GM23338 (cell line): ENCODE results near the gene NPM1. TPM values are rescaled to one million over a fixed set of nuclear protein-coding genes. Genes with fewer than 3 reads are reported as not detected.

Source experiments
- ATAC-seq: fragments of 200-7000 bp; cut with Tn5 transposase; 3 replicates; pipeline ENCODE4 v1.9.1; 2020
- DNase-seq: peaks from one replicate; pipeline ENCODE4 v3.0.0-alpha.2; 2015; ENCODE audit warnings: low spot score
- H2AFZ ChIP-seq: fragments of 200-600 bp; sonication (generic); 2 replicates; pipeline ENCODE4 v1.8.0; 2016; ENCODE audit warnings: antibody characterized with exemption, mild to moderate bottlenecking, moderate library complexity
- H3F3A ChIP-seq: fragments of 200-600 bp; sonication (generic); replicated peaks from 2 replicates; pipeline ENCODE4 v1.8.0; 2017; ENCODE audit warnings: antibody characterized with exemption, mixed run types, low read depth
- H3K27ac ChIP-seq: fragments of 200-600 bp; sonication (generic); 2 replicates; pipeline ENCODE4 v1.6.1; 2016; ENCODE audit warnings: low read depth
- H3K27me3 ChIP-seq: fragments of 200-600 bp; sonication (generic); 2 replicates; pipeline ENCODE4 v1.8.0; 2016; ENCODE audit warnings: mild to moderate bottlenecking, mixed run types, moderate library complexity; ENCODE audit not compliant: insufficient read depth
- H3K36me3 ChIP-seq: fragments of 200-600 bp; sonication (generic); 2 replicates; pipeline ENCODE4 v1.8.0; 2016; ENCODE audit warnings: mild to moderate bottlenecking; ENCODE audit not compliant: insufficient read depth
- H3K4me1 ChIP-seq: fragments of 200-600 bp; sonication (generic); 2 replicates; pipeline ENCODE4 v1.8.0; 2016; ENCODE audit warnings: mild to moderate bottlenecking, moderate library complexity; ENCODE audit not compliant: insufficient read depth
- H3K4me2 ChIP-seq: fragments of 200-600 bp; sonication (generic); 2 replicates; pipeline ENCODE4 v1.7.1; 2017; ENCODE audit warnings: mixed run types
- H3K4me3 ChIP-seq: fragments of 200-600 bp; sonication (generic); 2 replicates; pipeline ENCODE4 v1.6.1; 2016; ENCODE audit warnings: mixed run types
- H3K79me2 ChIP-seq: fragments of 200-600 bp; sonication (generic); replicated peaks from 2 replicates; pipeline ENCODE4 v1.8.0; 2017; ENCODE audit warnings: mild to moderate bottlenecking; ENCODE audit not compliant: insufficient read depth
- H3K9me2 ChIP-seq: fragments of 200-600 bp; sonication (generic); 2 replicates; pipeline ENCODE4 v1.8.0; 2017; ENCODE audit not compliant: insufficient read depth
- H4K20me1 ChIP-seq: fragments of 200-600 bp; sonication (generic); replicated peaks from 2 replicates; pipeline ENCODE4 v1.8.0; 2017; ENCODE audit warnings: mild to moderate bottlenecking; ENCODE audit not compliant: insufficient read depth
- H3K27ac Mint-ChIP-seq: 2 replicates; pipeline ENCODE4 v1.8.0; 2020; ENCODE audit warnings: inconsistent platforms, mild to moderate bottlenecking, moderate library complexity, mixed read lengths
- H3K27me3 Mint-ChIP-seq: 3 replicates; pipeline ENCODE4 v1.8.0; 2022; ENCODE audit warnings: low read depth, mild to moderate bottlenecking, moderate library complexity, mixed read lengths, inconsistent platforms; ENCODE audit not compliant: insufficient read depth, poor library complexity
- H3K36me3 Mint-ChIP-seq: 3 replicates; pipeline ENCODE4 v1.8.0; 2021; ENCODE audit warnings: low read depth, mild to moderate bottlenecking, inconsistent platforms, moderate library complexity, mixed read lengths
- H3K4me1 Mint-ChIP-seq: 3 replicates; pipeline ENCODE4 v1.8.0; 2020; ENCODE audit warnings: mild to moderate bottlenecking, inconsistent platforms, mixed read lengths
- H3K4me3 Mint-ChIP-seq: 3 replicates; pipeline ENCODE4 v1.8.0; 2021; ENCODE audit warnings: moderate library complexity, mild to moderate bottlenecking, inconsistent platforms, mixed read lengths
- H3K9me3 Mint-ChIP-seq: 3 replicates; pipeline ENCODE4 v1.8.0; 2020; ENCODE audit warnings: moderate library complexity, mild to moderate bottlenecking, inconsistent platforms, mixed read lengths
- CREB1 ChIP-seq: fragments of 250-450 bp; sonication (Bioruptor Pico); IDR thresholded peaks from 2 replicates; pipeline ENCODE4 v1.5.0; 2020; ENCODE audit warnings: low read depth, mild to moderate bottlenecking, moderate library complexity
- EZH2 ChIP-seq: fragments of 200-600 bp; sonication (generic); IDR thresholded peaks from one replicate; pipeline ENCODE4 v1.8.0; 2017; ENCODE audit warnings: antibody characterized with exemption, mild to moderate bottlenecking, low read depth; ENCODE audit not compliant: unreplicated experiment
- EZH2phosphoT487 ChIP-seq: fragments of 200-600 bp; sonication (generic); IDR thresholded peaks from one replicate; pipeline ENCODE4 v1.8.1; 2018; ENCODE audit warnings: antibody characterized with exemption; ENCODE audit not compliant: unreplicated experiment
- JUNB ChIP-seq: IDR thresholded peaks from one replicate; pipeline ENCODE4 v1.6.1; 2016; ENCODE audit warnings: antibody characterized with exemption; ENCODE audit not compliant: unreplicated experiment
- NANOG ChIP-seq: IDR thresholded peaks from 2 replicates; pipeline ENCODE4 v1.6.1; 2016; ENCODE audit warnings: antibody characterized with exemption, borderline replicate concordance
- POLR2AphosphoS5 ChIP-seq: IDR thresholded peaks from 2 replicates; pipeline ENCODE4 v1.6.1; 2016; ENCODE audit warnings: antibody characterized with exemption, low read depth
- STAT1 ChIP-seq: IDR thresholded peaks from one replicate; pipeline ENCODE4 v1.6.1; 2016; ENCODE audit warnings: antibody characterized with exemption; ENCODE audit not compliant: unreplicated experiment
- ZNF114 ChIP-seq: fragments of 250-450 bp; sonication (Bioruptor Pico); IDR thresholded peaks from 2 replicates; pipeline ENCODE4 v1.5.0; 2020; ENCODE audit warnings: mild to moderate bottlenecking, moderate library complexity
- ZNF331 ChIP-seq: fragments of 250-450 bp; sonication (Bioruptor Pico); IDR thresholded peaks from 2 replicates; pipeline ENCODE4 v1.5.0; 2020; ENCODE audit warnings: low read depth, mild to moderate bottlenecking, moderate library complexity
- polyA plus RNA-seq: library from polyadenylated mRNA; unstranded; fragments of >200 nt; fragmentation: Nextera tagmentation; extraction: Ambion mirVana; gene quantifications from 2 replicates; pipeline ENCODE4 v1.2.1, GENCODE V29; 2016
- total RNA-seq: library from RNA; depleted of rRNA; stranded (reverse); fragments of >200 nt; shearing (Covaris generic); gene quantifications from 2 replicates; pipeline ENCODE4 v1.2.3, GENCODE V29; 2014
- TF ChIP-seq, protein P1 (sequence below): fragments of 250-450 bp; sonication (Bioruptor Pico); IDR thresholded peaks from 2 replicates; pipeline ENCODE4 v1.5.0; 2020; ENCODE audit warnings: mild to moderate bottlenecking, moderate library complexity
- TF ChIP-seq, protein P2 (sequence below): IDR thresholded peaks from 2 replicates; pipeline ENCODE4 v1.6.1; 2016; ENCODE audit warnings: antibody characterized with exemption
- TF ChIP-seq, protein P3 (sequence below), 2 experiments: fragments of 200-600 bp in 1 of 2; sonication (generic) in 1 of 2; conservative IDR thresholded peaks; 2 replicates each; pipeline versions ENCODE4 v1.5.1 to v1.6.1; 2016 to 2017; ENCODE audit warnings: antibody characterized with exemption in 2 of 2, low read depth in 2 of 2, mild to moderate bottlenecking in 2 of 2, moderate library complexity in 1 of 2

NPM1 gene
- total and polyA plus RNA-seq, 2 experiments from 2014 or later: 3,739 to 5,242 TPM

GRCh38 chr5:171457208-171457981 lies 69.7 kb downstream of the NPM1 start:
- Mint-ChIP-seq H3K36me3 (no peaks in the 10 kb centered on the region), H3K27ac (no peak overlapping the region)
- no peak for DNase-seq

GRCh38 chr5:171459839-171460238 lies 72.2 kb downstream of the NPM1 start:
- Mint-ChIP-seq H3K27ac (no peak overlapping the region), H3K4me3 (no peak overlapping the region)
- TF ChIP-seq STAT1 (no peak), NANOG (no peak), EZH2 (no peak), EZH2phosphoT487 (no peak), JUNB (no peak), ZNF331 (CRISPR knock-in tag) (no peak), ZNF114 (CRISPR knock-in tag) (no peak)
- TF ChIP-seq, protein P1, sequence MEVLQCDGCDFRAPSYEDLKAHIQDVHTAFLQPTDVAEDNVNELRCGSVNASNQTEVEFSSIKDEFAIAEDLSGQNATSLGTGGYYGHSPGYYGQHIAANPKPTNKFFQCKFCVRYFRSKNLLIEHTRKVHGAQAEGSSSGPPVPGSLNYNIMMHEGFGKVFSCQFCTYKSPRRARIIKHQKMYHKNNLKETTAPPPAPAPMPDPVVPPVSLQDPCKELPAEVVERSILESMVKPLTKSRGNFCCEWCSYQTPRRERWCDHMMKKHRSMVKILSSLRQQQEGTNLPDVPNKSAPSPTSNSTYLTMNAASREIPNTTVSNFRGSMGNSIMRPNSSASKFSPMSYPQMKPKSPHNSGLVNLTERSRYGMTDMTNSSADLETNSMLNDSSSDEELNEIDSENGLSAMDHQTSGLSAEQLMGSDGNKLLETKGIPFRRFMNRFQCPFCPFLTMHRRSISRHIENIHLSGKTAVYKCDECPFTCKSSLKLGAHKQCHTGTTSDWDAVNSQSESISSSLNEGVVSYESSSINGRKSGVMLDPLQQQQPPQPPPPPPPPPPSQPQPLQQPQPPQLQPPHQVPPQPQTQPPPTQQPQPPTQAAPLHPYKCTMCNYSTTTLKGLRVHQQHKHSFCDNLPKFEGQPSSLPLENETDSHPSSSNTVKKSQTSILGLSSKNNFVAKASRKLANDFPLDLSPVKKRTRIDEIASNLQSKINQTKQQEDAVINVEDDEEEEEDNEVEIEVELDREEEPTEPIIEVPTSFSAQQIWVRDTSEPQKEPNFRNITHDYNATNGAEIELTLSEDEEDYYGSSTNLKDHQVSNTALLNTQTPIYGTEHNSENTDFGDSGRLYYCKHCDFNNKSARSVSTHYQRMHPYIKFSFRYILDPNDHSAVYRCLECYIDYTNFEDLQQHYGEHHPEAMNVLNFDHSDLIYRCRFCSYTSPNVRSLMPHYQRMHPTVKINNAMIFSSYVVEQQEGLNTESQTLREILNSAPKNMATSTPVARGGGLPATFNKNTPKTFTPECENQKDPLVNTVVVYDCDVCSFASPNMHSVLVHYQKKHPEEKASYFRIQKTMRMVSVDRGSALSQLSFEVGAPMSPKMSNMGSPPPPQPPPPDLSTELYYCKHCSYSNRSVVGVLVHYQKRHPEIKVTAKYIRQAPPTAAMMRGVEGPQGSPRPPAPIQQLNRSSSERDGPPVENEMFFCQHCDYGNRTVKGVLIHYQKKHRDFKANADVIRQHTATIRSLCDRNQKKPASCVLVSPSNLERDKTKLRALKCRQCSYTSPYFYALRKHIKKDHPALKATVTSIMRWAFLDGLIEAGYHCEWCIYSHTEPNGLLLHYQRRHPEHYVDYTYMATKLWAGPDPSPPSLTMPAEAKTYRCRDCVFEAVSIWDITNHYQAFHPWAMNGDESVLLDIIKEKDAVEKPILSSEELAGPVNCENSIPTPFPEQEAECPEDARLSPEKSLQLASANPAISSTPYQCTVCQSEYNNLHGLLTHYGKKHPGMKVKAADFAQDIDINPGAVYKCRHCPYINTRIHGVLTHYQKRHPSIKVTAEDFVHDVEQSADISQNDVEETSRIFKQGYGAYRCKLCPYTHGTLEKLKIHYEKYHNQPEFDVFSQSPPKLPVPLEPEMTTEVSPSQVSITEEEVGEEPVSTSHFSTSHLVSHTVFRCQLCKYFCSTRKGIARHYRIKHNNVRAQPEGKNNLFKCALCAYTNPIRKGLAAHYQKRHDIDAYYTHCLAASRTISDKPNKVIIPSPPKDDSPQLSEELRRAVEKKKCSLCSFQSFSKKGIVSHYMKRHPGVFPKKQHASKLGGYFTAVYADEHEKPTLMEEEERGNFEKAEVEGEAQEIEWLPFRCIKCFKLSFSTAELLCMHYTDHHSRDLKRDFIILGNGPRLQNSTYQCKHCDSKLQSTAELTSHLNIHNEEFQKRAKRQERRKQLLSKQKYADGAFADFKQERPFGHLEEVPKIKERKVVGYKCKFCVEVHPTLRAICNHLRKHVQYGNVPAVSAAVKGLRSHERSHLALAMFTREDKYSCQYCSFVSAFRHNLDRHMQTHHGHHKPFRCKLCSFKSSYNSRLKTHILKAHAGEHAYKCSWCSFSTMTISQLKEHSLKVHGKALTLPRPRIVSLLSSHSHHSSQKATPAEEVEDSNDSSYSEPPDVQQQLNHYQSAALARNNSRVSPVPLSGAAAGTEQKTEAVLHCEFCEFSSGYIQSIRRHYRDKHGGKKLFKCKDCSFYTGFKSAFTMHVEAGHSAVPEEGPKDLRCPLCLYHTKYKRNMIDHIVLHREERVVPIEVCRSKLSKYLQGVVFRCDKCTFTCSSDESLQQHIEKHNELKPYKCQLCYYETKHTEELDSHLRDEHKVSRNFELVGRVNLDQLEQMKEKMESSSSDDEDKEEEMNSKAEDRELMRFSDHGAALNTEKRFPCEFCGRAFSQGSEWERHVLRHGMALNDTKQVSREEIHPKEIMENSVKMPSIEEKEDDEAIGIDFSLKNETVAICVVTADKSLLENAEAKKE: no peak
- TF ChIP-seq, protein P2, sequence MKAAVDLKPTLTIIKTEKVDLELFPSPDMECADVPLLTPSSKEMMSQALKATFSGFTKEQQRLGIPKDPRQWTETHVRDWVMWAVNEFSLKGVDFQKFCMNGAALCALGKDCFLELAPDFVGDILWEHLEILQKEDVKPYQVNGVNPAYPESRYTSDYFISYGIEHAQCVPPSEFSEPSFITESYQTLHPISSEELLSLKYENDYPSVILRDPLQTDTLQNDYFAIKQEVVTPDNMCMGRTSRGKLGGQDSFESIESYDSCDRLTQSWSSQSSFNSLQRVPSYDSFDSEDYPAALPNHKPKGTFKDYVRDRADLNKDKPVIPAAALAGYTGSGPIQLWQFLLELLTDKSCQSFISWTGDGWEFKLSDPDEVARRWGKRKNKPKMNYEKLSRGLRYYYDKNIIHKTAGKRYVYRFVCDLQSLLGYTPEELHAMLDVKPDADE: no peak

More at GRCh38 chr5:171457208-171457981, 69.7 kb downstream of the NPM1 start:
- no peaks in the 10 kb centered on the region for H3K9me3 Mint-ChIP-seq
- H3K36me3 ChIP-seq: no peaks in the 10 kb centered on the region
- H3F3A ChIP-seq: no peaks in the 10 kb centered on the region
- no peak overlapping the region for H3K4me3 ChIP-seq
- no peaks in the 10 kb centered on the region for H3K79me2 ChIP-seq
- no peak overlapping the region for H3K27ac ChIP-seq
- no peak overlapping the region for H3K4me3 Mint-ChIP-seq
- ATAC-seq: no peak
- H3K4me1 Mint-ChIP-seq: peaks cover 18% of the 10 kb centered on the region
- peaks cover 13% of the 10 kb centered on the region for H3K27me3 Mint-ChIP-seq
- peaks cover 6% of the 10 kb centered on the region for H3K4me1 ChIP-seq
- H3K4me2 ChIP-seq: no peak overlapping the region
- H2AFZ ChIP-seq: no peak overlapping the region
- H3K27me3 ChIP-seq: no peaks in the 10 kb centered on the region
- TF ChIP-seq POLR2AphosphoS5 (no peak), ZNF331 (CRISPR knock-in tag) (no peak), JUNB (no peak), CREB1 (CRISPR knock-in tag) (no peak), ZNF114 (CRISPR knock-in tag) (no peak), EZH2phosphoT487 (no peak)
- TF ChIP-seq, protein P3, sequence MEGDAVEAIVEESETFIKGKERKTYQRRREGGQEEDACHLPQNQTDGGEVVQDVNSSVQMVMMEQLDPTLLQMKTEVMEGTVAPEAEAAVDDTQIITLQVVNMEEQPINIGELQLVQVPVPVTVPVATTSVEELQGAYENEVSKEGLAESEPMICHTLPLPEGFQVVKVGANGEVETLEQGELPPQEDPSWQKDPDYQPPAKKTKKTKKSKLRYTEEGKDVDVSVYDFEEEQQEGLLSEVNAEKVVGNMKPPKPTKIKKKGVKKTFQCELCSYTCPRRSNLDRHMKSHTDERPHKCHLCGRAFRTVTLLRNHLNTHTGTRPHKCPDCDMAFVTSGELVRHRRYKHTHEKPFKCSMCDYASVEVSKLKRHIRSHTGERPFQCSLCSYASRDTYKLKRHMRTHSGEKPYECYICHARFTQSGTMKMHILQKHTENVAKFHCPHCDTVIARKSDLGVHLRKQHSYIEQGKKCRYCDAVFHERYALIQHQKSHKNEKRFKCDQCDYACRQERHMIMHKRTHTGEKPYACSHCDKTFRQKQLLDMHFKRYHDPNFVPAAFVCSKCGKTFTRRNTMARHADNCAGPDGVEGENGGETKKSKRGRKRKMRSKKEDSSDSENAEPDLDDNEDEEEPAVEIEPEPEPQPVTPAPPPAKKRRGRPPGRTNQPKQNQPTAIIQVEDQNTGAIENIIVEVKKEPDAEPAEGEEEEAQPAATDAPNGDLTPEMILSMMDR (conservative IDR thresholded peaks at IDR 0.05; ENCODE audit: low read depth in 2 of 2): no peak
- no peaks in the 10 kb centered on the region for H4K20me1 ChIP-seq
- H3K9me2 ChIP-seq: no peaks in the 10 kb centered on the region

More at GRCh38 chr5:171459839-171460238, 72.2 kb downstream of the NPM1 start:
- Histone ChIP-seq H3K9me2 (no peaks in the 10 kb centered on the region), H3K36me3 (no peaks in the 10 kb centered on the region), H3K27me3 (no peaks in the 10 kb centered on the region), H2AFZ (no peak overlapping the region), H3F3A (no peaks in the 10 kb centered on the region), H3K4me3 (no peak overlapping the region), H4K20me1 (no peaks in the 10 kb centered on the region), H3K4me1 (no peaks in the 10 kb centered on the region; the same call in 1 of the 2 replicates), H3K79me2 (no peaks in the 10 kb centered on the region), H3K4me2 (no peak overlapping the region), H3K27ac (no peak overlapping the region)
- no peaks in the 10 kb centered on the region for H3K9me3 Mint-ChIP-seq
- H3K36me3 Mint-ChIP-seq: no peaks in the 10 kb centered on the region
- peaks cover 10% of the 10 kb centered on the region for H3K27me3 Mint-ChIP-seq
- no peak for ATAC-seq
- peaks cover 16% of the 10 kb centered on the region for H3K4me1 Mint-ChIP-seq
- no peak for DNase-seq
